NCI-H146 treated with DMSO at 0.1 percent for 48 hours (cell line): ENCODE data around the gene NKTR.

Experiments used
- DNase-seq: peaks from one replicate; lab custom pipeline; 2025; ENCODE audit not compliant: unreplicated experiment; lab: John Stamatoyannopoulos, UW

NKTR gene

GRCh38 chr3:42693530-42693930 lies 93.0 kb downstream of the NKTR start:
- DNase-seq = no peak

DNA sequence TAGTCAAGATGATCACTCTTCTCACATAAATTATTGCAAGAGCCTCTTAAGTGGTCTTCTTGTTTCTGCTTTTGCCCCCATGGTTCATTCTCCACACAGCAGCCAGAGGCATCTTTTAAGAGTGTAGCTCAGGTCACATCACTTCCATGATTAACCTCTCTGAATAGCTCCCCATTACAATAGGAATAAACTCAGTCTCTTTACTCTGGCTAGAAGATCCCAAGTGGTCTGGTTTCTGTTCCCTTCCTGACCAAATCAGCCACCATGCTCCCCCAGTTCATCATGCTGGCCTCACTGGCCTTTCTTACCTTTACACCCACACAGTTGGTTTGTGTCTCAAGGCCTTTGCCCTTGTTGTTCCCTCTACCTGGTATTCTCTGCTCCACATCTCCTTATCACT lies 93.9 kb downstream of the NKTR start:
- DNase-seq = no peak

DNA sequence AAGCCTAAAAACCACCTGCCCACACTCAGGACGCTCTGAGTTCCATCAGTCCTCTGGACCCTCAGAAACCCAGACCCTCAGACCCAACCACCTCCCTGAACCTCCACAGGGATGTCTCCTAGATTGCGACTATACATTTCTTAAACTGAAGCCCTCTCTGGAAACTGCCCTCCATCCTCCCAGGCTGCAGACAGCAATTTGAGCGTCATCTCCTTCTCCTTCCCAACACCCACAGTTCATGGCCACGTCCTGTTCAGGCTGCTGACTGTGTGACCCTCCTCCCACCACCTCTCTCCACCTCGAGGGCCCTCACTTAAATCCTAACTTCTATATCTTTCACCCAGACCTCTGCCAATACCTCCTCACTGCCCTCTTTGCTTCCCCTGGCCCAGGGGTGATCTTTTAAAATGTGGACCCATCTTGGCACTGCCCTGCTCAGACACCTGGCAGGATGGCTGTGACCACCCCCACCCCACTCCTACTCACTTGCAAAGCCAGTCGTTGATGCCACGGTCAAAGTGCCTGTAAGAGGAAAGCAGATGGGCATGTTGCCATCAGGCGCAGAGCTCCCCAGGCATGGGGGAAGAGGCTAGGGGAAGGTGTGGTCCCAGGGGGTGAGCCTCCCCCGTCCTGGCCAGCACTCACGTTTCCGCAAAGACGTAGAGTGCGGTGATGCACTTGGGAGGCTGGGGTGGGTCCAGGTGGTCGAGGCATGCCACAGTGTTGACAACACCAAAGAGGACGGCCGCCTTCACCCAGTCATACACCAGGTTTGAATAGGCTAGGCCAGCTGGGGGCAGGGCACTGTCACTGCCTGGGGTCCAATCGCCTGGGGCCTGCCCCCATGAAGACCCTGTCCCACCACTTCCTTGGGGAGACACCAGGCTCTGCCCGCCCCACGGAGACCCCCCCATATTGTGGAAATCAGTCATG lies 96.1 kb downstream of the NKTR start:
- DNase-seq = no peak

DNA sequence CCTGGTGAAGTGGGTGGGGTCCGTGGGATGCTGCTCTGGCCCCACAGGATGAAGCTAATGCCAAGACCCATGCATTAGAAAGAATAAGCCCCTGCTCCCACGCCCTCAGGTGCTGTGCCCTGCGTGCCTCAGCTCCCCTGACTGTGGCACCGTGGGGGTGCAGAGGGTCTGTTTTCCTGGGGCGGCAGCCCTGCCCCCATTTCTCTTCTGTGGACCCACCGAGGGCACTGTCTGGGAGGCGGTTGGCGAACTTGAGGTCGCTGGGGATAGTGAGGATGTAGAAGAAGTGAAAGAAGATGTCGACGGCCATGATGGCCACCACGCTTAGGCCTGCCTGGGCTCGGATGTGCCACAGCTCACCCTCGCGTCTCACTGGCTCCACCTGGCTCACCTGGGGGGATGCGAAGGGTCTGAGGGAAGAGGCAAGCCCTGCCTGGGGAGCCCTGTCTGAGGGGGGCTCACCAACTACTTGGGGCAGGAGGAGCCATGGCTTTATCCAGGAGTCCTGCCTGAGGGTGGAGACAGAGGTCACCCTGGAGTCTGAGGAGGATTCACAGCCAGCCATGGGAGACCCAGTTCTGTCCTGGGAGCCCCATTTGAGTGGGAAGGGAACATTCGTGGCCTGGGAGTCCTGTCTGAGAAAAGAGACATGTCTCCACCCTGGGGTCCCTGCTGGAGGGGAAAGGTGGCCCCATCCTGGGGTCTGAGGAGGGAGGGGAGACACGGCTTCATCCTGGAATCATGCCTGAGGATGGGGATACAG lies 97.0 kb downstream of the NKTR start:
- DNase-seq = no peak
